GM21619 (cell line): ENCODE results near the gene MEIOB.

Experiments
- ATAC-seq: cut with Tn5 transposase; IDR thresholded peaks from one replicate; pipeline ENCODE4 v1.9.1; 2021; ENCODE audit not compliant: unreplicated experiment

MEIOB gene

DNA sequence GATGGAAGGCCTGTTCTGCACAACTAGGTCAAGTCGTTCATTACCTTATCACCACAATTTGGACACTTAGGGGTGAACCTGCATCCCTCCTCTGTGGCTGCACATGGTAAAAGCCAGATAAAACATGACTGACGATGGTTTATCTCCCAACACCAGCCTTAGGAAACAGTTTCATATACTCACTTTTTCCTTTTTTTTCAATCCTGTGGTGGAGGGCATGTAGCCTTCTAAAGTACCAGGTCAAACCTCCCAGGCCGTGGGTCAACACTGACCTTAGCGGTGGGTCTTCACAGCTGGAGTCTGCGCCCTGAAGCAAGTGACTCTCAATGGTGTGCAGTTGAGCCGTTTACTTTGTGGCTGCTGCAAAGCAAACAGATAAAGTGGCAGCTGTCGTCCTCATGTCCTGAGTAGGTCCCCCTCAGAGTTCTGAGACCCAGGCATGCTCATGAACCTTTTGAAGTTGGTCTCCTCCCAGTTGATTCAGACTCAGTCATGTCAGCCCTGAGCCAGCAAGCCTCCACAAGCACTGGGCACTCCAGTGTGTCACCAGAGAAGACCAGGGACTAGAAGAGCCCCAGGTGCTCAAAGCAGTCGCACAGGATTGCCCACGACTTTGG lies 39.0 kb downstream of the MEIOB start:
- ATAC-seq, result no peak

DNA sequence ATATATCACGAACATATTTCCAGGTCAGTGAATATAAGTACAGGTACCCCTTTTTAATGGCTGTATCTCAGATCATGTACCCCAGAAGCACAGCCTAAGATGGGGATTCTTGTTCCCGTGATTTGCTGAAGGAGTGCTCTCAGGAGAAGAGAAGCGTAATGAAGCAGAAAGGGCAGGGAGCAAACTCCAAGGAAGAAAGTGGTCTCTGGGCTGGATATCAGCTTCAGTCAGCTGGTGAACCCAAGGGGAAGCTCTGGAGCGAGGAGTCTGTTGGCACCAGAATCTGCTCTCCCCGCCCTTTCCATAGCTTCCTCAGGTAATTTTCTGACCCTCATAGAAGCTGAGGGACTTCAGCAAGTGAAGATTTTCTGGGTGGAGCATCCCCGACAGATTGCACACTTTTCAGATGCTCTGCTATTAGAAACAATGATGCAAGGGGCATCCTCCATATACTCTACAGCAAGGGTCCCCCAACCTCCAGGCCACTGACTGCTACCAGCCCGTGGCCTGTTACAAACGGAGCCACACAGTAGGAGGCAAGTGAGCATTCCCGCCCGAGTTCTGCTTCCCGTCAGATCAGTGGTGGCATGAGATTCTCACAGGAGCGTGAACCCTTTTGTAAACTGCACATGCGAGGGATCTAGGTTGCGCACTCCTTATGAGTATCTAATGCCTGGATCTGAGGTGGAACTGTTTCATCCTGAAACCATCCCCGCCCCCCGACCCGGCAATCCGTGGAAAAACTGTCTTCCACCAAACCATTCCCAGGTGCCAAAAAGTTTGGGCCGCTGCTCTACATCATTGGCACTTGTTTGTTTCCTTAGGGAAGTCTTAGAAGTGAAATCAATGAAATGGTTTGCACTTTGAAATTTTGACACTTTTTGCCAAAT lies 40.5 kb downstream of the MEIOB start:
- ATAC-seq, result no peak

DNA sequence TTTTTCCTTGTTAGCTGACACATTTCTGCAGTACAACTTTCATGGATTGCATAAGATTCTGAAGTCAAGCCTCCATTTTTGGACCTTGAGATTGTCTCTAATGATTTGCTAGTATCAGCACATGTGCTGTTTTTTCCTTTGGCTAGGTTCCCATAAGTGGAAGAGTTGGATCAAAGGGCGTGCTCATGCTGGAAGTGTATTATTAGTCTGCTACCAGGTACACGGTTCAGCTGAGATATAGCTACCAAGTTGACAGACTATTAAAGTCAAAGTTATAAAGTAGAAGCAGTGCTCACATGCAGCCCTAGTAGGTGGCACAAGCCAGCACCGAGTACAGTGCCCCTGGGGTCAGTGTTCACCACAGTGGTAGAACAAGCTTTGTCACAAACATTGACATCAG lies 41.8 kb downstream of the MEIOB start:
- no peak for ATAC-seq

DNA sequence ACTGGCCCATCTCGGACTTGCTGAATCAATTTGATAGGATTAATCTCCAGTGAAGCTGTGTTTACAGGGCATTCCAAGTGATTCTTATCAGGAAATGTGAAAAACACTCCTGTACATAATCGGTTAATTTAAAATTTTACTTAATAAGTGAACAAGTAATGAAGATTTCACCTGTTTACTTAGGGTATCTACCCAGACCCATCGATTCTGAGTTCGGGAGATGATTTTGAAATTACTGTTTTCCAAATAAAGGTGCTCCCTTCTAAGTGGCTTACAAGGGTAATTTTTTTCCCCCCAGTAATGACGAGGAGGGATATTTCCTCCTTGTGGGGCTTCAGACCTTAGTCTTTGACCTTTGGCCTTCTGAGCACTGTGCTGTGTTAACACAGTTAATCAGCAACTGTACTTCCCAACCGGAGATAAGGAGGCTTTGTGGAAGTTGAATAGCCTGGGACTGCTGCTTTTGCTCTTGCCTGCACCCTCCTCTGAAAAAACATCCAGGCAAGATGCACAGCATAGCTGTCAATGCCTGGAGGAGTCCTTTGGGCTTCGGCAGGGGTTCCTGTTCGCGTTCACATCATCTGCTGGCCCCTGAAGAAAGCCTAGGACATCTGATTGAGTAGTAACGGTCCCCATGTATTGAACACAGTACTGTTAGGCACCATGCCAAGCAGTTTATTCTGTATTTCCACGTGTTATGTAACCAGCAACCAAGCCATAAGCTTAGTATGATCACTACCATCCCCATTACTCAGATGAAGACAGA lies 43.1 kb downstream of the MEIOB start:
- ATAC-seq, result no peak

- ATAC-seq, result peak; percentile 79
These were observed 45.0 kb downstream of the MEIOB start, which contains the start of the genes FAHD1 and HAGH for GRCh38 chr16:1826691-1827573. FAHD1 (plus strand) TSS chr16:1827206; CDS start chr16:1827239, 33 bp downstream. HAGH (minus strand) TSS chr16:1826825; CDS start chr16:1826787, 38 bp downstream.

- ATAC-seq, result peak; percentile 40
These were observed 45.9 kb downstream of the MEIOB start for GRCh38 chr16:1825864-1826690.

GRCh38 chr16:1825381-1825863 lies 46.5 kb downstream of the MEIOB start:
- no peak for ATAC-seq

DNA sequence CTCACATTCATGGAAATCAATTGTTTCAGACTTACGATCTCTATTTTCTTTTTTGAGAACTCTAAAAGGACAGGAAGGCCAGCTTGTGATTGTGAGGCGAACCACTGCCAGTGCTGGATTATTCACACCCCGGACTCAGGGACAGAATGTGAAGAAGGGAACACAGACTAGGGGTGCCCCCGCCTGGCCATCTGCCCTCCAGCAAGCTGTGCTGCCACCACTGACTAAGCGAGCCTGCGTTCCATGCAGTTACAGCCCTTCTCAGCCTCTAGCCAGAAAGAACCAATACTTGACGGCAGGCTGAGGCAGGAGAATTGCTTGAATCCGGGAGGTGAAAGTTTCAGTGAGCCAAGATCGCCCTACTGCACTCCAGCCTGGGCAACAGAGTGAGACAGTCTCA lies 48.1 kb downstream of the MEIOB start:
- ATAC-seq, result no peak

DNA sequence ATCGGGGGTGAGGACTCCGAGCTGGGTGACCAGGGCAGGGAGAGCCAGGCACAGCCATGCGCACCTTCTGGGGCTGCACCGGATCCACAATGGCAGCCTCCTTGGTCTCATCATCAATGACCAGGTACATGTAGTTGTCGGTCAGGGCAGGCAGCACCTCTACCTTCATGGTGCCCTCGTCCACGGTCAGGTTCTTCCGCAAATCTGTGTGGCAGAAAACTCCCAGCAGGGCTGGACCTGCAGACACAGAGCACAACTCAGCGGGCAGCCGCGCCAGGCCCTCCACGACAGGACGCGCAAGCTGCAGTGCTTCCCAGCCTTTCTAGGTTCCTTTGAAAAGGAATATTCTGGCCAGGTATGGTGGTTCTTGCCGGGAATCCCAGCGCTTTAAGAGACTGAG lies 49.2 kb downstream of the MEIOB start:
- ATAC-seq, result no peak

DNA sequence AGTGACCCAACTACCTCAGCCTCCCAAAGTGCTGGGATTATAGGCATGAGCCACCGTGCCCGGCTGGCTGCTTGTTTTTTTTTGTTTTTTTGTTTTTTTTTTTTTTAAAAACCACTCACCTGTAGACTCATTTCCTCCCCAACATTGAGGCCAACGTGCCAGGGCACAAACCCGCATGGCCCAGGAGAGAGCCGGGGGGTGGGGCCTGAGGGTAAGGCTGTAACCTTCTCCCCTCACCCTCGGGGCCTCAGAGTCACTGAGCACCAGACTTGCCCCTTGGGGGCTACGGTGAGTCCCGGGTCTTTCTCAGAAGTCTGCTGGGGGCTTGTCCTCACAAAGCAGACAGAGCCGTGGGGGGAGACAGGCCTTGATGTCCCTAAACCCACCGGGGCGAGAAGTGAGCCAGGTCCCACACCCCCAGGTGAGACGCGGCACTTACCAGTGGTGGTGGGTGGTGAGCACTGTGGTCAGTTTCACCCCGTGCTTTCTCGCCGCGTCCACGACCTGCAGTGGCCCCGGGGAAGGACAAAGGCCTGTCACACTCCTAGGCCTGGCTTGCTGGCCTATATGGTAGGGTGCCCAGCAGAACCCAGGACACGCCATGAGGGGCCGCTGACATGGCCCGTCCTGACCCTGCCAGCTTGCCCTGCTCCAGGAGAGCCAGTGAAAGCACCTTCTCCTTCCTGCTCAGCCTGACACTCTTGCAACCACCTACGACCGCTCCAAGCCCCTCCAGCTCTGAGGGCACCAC lies 49.9 kb downstream of the MEIOB start:
- no peak for ATAC-seq

DNA sequence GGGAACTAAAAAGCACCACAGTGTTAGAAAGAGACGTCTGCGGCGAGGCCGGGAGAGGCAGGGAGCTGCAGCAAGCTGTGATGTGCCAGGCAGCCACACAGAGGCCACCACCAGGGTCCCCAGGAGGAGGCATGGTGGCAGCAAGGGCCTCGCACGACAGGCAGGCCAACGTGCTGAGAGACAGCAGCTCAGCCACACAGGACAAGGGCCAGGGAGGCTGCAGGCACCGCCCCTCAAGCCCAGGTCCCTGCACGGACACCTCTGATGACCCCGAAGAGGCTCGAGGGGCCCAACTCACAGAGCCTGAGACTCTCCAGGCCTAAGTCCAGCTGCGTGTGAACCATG lies 51.0 kb downstream of the MEIOB start:
- no peak for ATAC-seq

DNA sequence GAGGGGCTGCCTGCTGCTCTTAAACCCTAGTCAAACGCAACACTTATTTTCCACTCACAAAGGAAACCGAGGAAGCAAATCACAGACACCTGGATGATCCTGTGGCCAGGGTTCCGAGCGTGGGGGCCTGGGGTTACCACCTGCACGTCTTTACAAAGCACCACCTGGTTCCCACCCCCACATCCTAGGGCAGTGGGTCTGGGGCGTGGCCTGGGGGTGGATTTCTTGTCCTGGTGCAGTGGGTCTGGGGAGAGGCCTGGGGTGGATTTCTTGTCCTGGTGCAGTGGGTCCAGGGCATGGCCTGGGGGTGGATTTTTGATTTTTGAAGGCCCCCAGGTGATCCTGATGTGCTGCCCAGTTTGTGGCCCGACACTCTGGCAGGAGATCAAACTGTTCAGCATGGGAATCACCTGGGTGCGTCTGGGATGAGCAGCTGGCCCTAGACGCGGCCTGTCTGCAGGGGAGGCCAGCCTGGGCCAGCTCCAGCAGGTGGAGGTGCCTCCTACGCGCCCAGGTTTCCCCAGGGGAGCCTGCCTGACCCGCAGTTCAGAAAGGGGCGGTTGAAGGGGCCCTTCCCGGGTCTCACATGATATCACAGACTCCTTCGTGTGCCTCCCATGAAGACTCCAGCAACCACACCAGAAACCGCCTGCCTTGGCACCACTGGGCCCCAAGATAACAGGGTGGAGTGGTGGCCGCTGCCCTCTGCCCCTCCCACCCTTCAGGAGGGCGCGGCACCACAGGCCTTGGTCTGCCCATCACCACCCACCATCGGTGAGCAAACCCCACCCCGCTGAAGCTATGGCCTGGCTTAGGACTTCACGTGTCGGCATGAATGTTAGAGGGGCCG lies 51.6 kb downstream of the MEIOB start:
- no peak for ATAC-seq

- no peak for ATAC-seq
These were observed 52.4 kb downstream of the MEIOB start for GRCh38 chr16:1819611-1820010.

- no peak for ATAC-seq
These were observed 53.0 kb downstream of the MEIOB start for GRCh38 chr16:1818873-1819525.

GRCh38 chr16:1818204-1818872 lies 53.6 kb downstream of the MEIOB start:
- ATAC-seq, result no peak

DNA sequence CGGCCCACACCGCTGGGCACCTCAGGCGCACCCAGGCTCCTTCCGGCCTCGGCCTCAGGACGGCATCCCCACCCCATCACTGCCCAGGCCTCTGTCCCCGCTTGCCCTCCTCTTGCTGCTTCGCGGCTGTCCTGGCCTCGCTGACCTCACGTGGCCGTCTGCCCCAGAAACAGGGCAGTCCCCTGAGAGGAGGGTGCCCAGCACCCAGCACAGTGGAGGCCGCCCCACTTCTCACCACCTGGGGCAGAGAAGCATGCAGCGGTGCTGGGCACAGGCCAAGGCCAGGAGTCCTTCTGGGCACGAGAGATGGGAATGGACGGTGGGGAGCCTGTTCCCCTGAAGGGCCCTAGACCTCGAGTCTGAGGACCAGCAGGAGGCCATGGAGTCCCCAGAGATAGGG lies 54.2 kb downstream of the MEIOB start:
- ATAC-seq, result no peak

GRCh38 chr16:1817276-1817589 lies 54.7 kb downstream of the MEIOB start:
- no peak for ATAC-seq
